Measurements from ENCODE around the gene TBC1D4. TPM values are rescaled to one million over a fixed set of nuclear protein-coding genes. Genes with fewer than 3 reads are reported as not detected.
A peak's percentile ranks its signal among the peaks of the same experiment; 100 is the strongest.
"Not testable (repeated sequence)": the region's sequence is repeated elsewhere in the genome, so short reads cannot be mapped to it uniquely, and the experiment has no call there.

Gene TBC1D4
- total and polyA plus RNA-seq, 2 experiments from 2014 or later: 5.5 to 13.5 TPM

GRCh38 chr13:75279834-75280369 is 202.1 kb downstream of the TBC1D4 start:
- H4K20me1 ChIP-seq (ENCODE audit: insufficient read depth): no peaks in the 10 kb centered on the region
- no peaks in the 10 kb centered on the region for H3K27me3 ChIP-seq (replicated peaks; ENCODE audit: insufficient read depth)
- in situ Hi-C loops (cut with MboI): no loop called here
- 72 to 76% methylated on average over 8 of the region's 8 CpGs for WGBS, 2 experiments (ENCODE audit: low coverage in 1 of 2, low lambda C conversion rate in 2 of 2, missing lambda C conversion rate in 2 of 2)
- no peaks in the 10 kb centered on the region for H3K4me1 ChIP-seq (ENCODE audit: insufficient read depth)
- H3K79me2 ChIP-seq (ENCODE audit: insufficient read depth): no peaks in the 10 kb centered on the region
- no peaks in the 10 kb centered on the region for H3K9me3 ChIP-seq (ENCODE audit: low read depth)
- DNase-seq: no peak
- H3K9ac ChIP-seq: no peak overlapping the region
- no peak for TF ChIP-seq EZH2phosphoT487 (IDR thresholded peaks at IDR 0.05; ENCODE audit: insufficient read depth, low read depth)
- no peak for TF ChIP-seq EZH2 (IDR thresholded peaks at IDR 0.05; ENCODE audit: insufficient read depth, poor library complexity, severe bottlenecking)
- no peaks in the 10 kb centered on the region for H3F3A ChIP-seq (ENCODE audit: insufficient read depth)
- H3K4me3 ChIP-seq: no peak overlapping the region
- no peak overlapping the region for H3K27ac ChIP-seq
- no peak overlapping the region for H2AFZ ChIP-seq
- no peaks in the 10 kb centered on the region for H3K9me2 ChIP-seq (ENCODE audit: insufficient read depth)
- H3K36me3 ChIP-seq (ENCODE audit: low read depth): peaks cover 9% of the 10 kb centered on the region
- no peak overlapping the region for H3K4me2 ChIP-seq (ENCODE audit: unreplicated experiment)

- DNase-seq; H3K4me2 ChIP-seq (ENCODE audit: unreplicated experiment); H3K36me3 ChIP-seq (ENCODE audit: low read depth); H3K27me3 ChIP-seq (replicated peaks; ENCODE audit: insufficient read depth); H3K9me3 ChIP-seq (ENCODE audit: low read depth); H3K4me3 ChIP-seq; H3K27ac ChIP-seq; H4K20me1 ChIP-seq (ENCODE audit: insufficient read depth); H3K9ac ChIP-seq; H2AFZ ChIP-seq; H3K9me2 ChIP-seq (ENCODE audit: insufficient read depth); H3K4me1 ChIP-seq (ENCODE audit: insufficient read depth); in situ Hi-C loops (cut with MboI); H3K79me2 ChIP-seq (ENCODE audit: insufficient read depth); H3F3A ChIP-seq (ENCODE audit: insufficient read depth): not testable (repeated sequence)
- 66 to 73% methylated on average over 4 of the region's 4 CpGs for WGBS, 2 experiments (ENCODE audit: low coverage in 1 of 2, low lambda C conversion rate in 2 of 2, missing lambda C conversion rate in 2 of 2)
Observed at GRCh38 chr13:75273695-75274094, 208.3 kb downstream of the TBC1D4 start.

GRCh38 chr13:75271846-75272245 is 210.1 kb downstream of the TBC1D4 start:
- H3K9me3 ChIP-seq (ENCODE audit: low read depth): no peaks in the 10 kb centered on the region
- DNase-seq: peak; percentile 53
- 61 to 68% methylated on average over 1 of the region's 1 CpG for WGBS, 2 experiments (ENCODE audit: low coverage in 1 of 2, low lambda C conversion rate in 2 of 2, missing lambda C conversion rate in 2 of 2)

GRCh38 chr13:75268481-75268880 is 213.5 kb downstream of the TBC1D4 start:
- H3K36me3 ChIP-seq (ENCODE audit: low read depth); H3K79me2 ChIP-seq (ENCODE audit: insufficient read depth); H3K4me2 ChIP-seq (ENCODE audit: unreplicated experiment); H2AFZ ChIP-seq; in situ Hi-C loops (cut with MboI); H3F3A ChIP-seq (ENCODE audit: insufficient read depth); H3K27ac ChIP-seq; DNase-seq; H3K4me1 ChIP-seq (ENCODE audit: insufficient read depth); H4K20me1 ChIP-seq (ENCODE audit: insufficient read depth); H3K27me3 ChIP-seq (replicated peaks; ENCODE audit: insufficient read depth); H3K9ac ChIP-seq; H3K4me3 ChIP-seq; H3K9me2 ChIP-seq (ENCODE audit: insufficient read depth); H3K9me3 ChIP-seq (ENCODE audit: low read depth): not testable (repeated sequence)
- 87 to 90% methylated on average over 22 to 24 of the region's 24 CpGs for WGBS, 2 experiments (ENCODE audit: low coverage in 1 of 2, low lambda C conversion rate in 2 of 2, missing lambda C conversion rate in 2 of 2)

More at GRCh38 chr13:75271846-75272245, 210.1 kb downstream of the TBC1D4 start:
- no peak for TF ChIP-seq EZH2 (IDR thresholded peaks at IDR 0.05; ENCODE audit: insufficient read depth, poor library complexity, severe bottlenecking)
- no peak for TF ChIP-seq EZH2phosphoT487 (IDR thresholded peaks at IDR 0.05; ENCODE audit: insufficient read depth, low read depth)
- Histone ChIP-seq H4K20me1 (ENCODE audit: insufficient read depth) (no peaks in the 10 kb centered on the region), H3K9ac (no peak overlapping the region), H3K36me3 (ENCODE audit: low read depth) (no peaks in the 10 kb centered on the region), H3K4me1 (ENCODE audit: insufficient read depth) (peaks cover 5% of the 10 kb centered on the region), H3F3A (ENCODE audit: insufficient read depth) (no peaks in the 10 kb centered on the region), H3K27me3 (replicated peaks; ENCODE audit: insufficient read depth) (no peaks in the 10 kb centered on the region), H3K9me2 (ENCODE audit: insufficient read depth) (no peaks in the 10 kb centered on the region), H3K27ac (no peak overlapping the region), H3K4me2 (ENCODE audit: unreplicated experiment) (no peak overlapping the region), H3K4me3 (no peak overlapping the region), H2AFZ (no peak overlapping the region), H3K79me2 (ENCODE audit: insufficient read depth) (no peaks in the 10 kb centered on the region)
- in situ Hi-C loops (cut with MboI): no loop called here

DNA sequence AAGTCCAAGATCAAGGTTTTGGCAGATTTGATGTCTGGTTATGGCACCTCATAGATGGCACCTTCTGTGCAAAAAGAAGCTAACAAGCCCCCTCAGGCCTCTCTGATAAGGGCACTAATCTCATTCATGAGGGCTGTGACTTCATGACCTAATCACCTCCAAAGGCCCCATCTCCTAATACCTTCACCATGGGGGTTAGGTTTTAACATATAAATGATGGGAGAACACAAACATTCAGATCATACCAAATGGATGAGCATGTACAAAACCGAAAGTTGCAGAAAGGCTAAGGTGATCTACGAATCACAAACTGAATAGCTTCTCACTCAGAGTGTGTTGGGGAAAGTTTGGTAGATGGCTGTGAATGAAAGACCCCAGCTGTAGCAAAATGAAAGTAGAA is 217.4 kb downstream of the TBC1D4 start:
- H3K36me3 ChIP-seq (ENCODE audit: low read depth): no peaks in the 10 kb centered on the region
- H3K79me2 ChIP-seq (ENCODE audit: insufficient read depth): no peaks in the 10 kb centered on the region
- H2AFZ ChIP-seq: no peak overlapping the region
- no peak for DNase-seq
- no peak overlapping the region for H3K4me2 ChIP-seq (ENCODE audit: unreplicated experiment)
- no peak overlapping the region for H3K4me3 ChIP-seq
- no peaks in the 10 kb centered on the region for H3F3A ChIP-seq (ENCODE audit: insufficient read depth)
- in situ Hi-C loops (cut with MboI): no loop called here
- H3K9ac ChIP-seq: no peak overlapping the region
- no peak overlapping the region for H3K27ac ChIP-seq
- no peaks in the 10 kb centered on the region for H3K9me3 ChIP-seq (ENCODE audit: low read depth)
- peaks cover 5% of the 10 kb centered on the region for H3K4me1 ChIP-seq (ENCODE audit: insufficient read depth)
- no peaks in the 10 kb centered on the region for H3K9me2 ChIP-seq (ENCODE audit: insufficient read depth)
- TF ChIP-seq EZH2phosphoT487 (IDR thresholded peaks at IDR 0.05; ENCODE audit: insufficient read depth, low read depth) (no peak), EZH2 (IDR thresholded peaks at IDR 0.05; ENCODE audit: insufficient read depth, poor library complexity, severe bottlenecking) (no peak)
- H4K20me1 ChIP-seq (ENCODE audit: insufficient read depth): no peaks in the 10 kb centered on the region
- H3K27me3 ChIP-seq (replicated peaks; ENCODE audit: insufficient read depth): no peaks in the 10 kb centered on the region
- WGBS, 2 experiments (ENCODE audit: low coverage in 1 of 2, low lambda C conversion rate in 2 of 2, missing lambda C conversion rate in 2 of 2): 59 to 60% methylated on average over 2 of the region's 2 CpGs

Measured in GM23248 (cell line).